Subcutaneous adipose tissue (tissue), 4 donors: ENCODE data around the gene PNMA6E. TPM values are rescaled to one million over a fixed set of nuclear protein-coding genes. Genes with fewer than 3 reads are reported as not detected.

Experiments
- total RNA-seq, 4 donors: library from RNA; depleted of rRNA; stranded (reverse); fragments of >200 nt; gene quantifications; one replicate each; pipeline ENCODE4 v1.1.0, GENCODE V29; 2016
- TF ChIP-seq, protein P1 (sequence below): fragments of 450-650 bp; IDR thresholded peaks from one replicate; pipeline ENCODE4 v1.5.1; 2016; ENCODE audit warnings: low read depth, mild to moderate bottlenecking, control low read depth, antibody characterized with exemption, moderate library complexity

The PNMA6E gene
- total RNA-seq, 4 donors from 2014 or later: not detected

- TF ChIP-seq, protein P1, sequence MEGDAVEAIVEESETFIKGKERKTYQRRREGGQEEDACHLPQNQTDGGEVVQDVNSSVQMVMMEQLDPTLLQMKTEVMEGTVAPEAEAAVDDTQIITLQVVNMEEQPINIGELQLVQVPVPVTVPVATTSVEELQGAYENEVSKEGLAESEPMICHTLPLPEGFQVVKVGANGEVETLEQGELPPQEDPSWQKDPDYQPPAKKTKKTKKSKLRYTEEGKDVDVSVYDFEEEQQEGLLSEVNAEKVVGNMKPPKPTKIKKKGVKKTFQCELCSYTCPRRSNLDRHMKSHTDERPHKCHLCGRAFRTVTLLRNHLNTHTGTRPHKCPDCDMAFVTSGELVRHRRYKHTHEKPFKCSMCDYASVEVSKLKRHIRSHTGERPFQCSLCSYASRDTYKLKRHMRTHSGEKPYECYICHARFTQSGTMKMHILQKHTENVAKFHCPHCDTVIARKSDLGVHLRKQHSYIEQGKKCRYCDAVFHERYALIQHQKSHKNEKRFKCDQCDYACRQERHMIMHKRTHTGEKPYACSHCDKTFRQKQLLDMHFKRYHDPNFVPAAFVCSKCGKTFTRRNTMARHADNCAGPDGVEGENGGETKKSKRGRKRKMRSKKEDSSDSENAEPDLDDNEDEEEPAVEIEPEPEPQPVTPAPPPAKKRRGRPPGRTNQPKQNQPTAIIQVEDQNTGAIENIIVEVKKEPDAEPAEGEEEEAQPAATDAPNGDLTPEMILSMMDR: no peak
Observed at GRCh38 chrX:153387345-153387744, 13.8 kb downstream of the PNMA6E start.

GRCh38 chrX:153386097-153386496 is 15.1 kb downstream of the PNMA6E start:
- TF ChIP-seq, protein P1: no peak

- TF ChIP-seq, protein P1: no peak
Observed at GRCh38 chrX:153384390-153384789, 16.8 kb downstream of the PNMA6E start.

DNA sequence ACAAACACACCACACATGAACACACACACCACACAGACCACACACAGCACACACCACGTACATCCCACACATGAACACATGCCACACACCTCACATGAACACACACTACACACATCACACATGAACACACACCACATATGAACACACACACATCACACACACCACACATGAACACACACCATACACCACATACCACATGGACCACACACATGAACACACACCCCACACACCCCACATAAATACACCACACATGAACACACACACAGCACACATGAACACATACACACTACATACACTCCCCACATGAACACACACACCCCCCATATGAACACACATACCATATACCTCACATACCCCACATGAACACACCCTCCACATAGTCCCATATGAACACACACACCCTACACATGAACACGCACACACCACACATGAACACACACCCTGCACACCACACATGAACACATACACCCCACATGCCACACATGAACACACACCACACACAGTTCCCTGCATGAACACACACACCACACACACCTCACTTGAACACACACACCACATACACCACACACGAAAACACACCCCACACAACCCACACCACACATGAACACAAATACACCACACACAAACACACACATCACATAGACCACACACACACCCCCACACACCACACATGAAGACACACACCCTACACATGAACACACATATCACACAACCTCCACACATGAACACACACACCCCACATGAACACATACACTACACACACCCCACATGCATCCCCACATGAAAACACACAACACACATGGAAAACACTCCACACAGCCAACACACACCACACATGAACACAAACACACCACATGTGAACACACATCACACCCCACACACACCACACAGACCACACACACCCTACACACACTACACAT is 18.3 kb downstream of the PNMA6E start:
- TF ChIP-seq, protein P1: no peak

DNA sequence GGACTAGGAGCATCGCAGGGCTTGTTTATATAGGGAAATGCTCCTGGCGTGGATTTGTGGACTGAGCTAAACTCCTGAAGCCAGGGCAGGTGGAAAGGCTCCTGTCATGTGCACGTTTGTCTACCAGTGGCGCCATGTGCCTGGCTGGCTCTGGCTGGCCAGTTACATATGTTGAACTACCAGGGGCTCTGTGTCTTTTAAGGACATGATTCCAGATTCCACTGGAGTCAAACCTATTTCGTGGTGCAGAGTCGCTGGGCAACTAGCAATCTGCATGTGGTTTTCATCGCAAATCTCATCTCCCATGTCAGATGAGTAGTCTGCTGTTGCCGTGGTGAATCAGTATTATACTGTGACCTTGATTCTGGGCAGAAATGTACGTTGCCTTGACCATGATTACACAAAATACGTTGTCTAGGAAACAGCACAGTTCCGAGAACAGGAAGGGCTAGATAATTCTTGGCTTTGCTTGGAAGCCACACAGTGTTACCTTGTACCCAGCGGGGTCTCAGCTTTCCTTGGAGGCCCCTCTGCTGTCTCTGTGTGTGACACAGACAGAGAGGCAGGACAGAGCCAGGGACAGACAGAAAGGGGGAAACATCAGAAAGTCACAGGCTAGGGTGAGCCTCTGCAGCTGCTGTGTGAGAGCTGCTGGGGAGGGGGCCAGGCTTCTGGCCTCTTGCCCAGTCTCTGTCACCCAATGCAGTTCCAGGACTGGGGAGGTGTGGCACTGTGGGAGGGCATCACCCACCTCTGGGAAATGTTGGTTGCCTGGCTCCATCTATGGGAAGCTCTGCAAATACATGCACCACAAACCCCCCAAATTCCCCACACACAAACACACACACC is 19.2 kb downstream of the PNMA6E start:
- TF ChIP-seq, protein P1: no peak

- TF ChIP-seq, protein P1: no peak
Observed at GRCh38 chrX:153380691-153381090, 20.5 kb downstream of the PNMA6E start.
